PC-3 (cell line): ENCODE data around the gene PVRIG. TPM values are rescaled to one million over a fixed set of nuclear protein-coding genes. Genes with fewer than 3 reads are reported as not detected.
"Not testable (repeated sequence)": the region's sequence is repeated elsewhere in the genome, so short reads cannot be mapped to it uniquely, and the experiment has no call there.

Experiments
- ATAC-seq: fragments of 200-7000 bp; cut with Tn5 transposase; 2 replicates; pipeline ENCODE4 v1.9.1; 2020; ENCODE audit warnings: mild to moderate bottlenecking, moderate library complexity
- BruUV-seq: library from RNA; stranded (reverse); fragments of 400-500 nt; replicated peaks from 2 replicates; lab custom pipeline; 2021; lab: Mats Ljungman, UMichigan
- CTCF ChIA-PET: fragments of 300-600 bp; sonication (Branson Sonifier 250); formaldehyde crosslinking; loops from one replicate; lab custom pipeline; 2022; ENCODE audit warnings: antibody characterized with exemption; lab: Charles Lee
- POLR2A ChIA-PET: fragments of 300-600 bp; sonication (Branson Sonifier 250); formaldehyde crosslinking; loops from one replicate; lab custom pipeline; 2022; ENCODE audit warnings: antibody characterized with exemption; ENCODE audit not compliant: unreplicated experiment; lab: Charles Lee
- DNase-seq: peaks from one replicate; pipeline ENCODE4 v3.0.0-alpha.2; 2015
- H2AFZ ChIP-seq: fragments of 300-600 bp; sonication (generic); 2 replicates; pipeline ENCODE4 v1.6.0; 2016; ENCODE audit warnings: antibody characterized with exemption, low read length
- H3F3A ChIP-seq: fragments of 300-600 bp; sonication (generic); one replicate; pipeline ENCODE4 v1.6.0; 2017; ENCODE audit warnings: antibody characterized with exemption, low read length, control low read depth, mild to moderate bottlenecking; ENCODE audit not compliant: unreplicated experiment
- H3K27ac ChIP-seq: fragments of 300-600 bp; sonication (generic); 2 replicates; pipeline ENCODE4 v1.5.1; 2016; ENCODE audit warnings: mild to moderate bottlenecking, low read length
- H3K27me3 ChIP-seq: fragments of 300-600 bp; sonication (generic); 2 replicates; pipeline ENCODE4 v1.6.1; 2016; ENCODE audit warnings: low read length, mixed read lengths
- H3K36me3 ChIP-seq: fragments of 300-600 bp; sonication (generic); 2 replicates; pipeline ENCODE4 v1.6.1; 2016; ENCODE audit warnings: low read depth, mixed run types, low read length, mixed read lengths
- H3K4me1 ChIP-seq: fragments of 300-600 bp; sonication (generic); 2 replicates; pipeline ENCODE4 v1.5.1; 2016; ENCODE audit warnings: low read length; ENCODE audit not compliant: insufficient read depth
- H3K4me2 ChIP-seq: fragments of 300-600 bp; sonication (generic); 2 replicates; pipeline ENCODE4 v1.6.0; 2016; ENCODE audit warnings: low read length
- H3K4me3 ChIP-seq: fragments of 300-600 bp; sonication (generic); 2 replicates; pipeline ENCODE4 v1.5.1; 2016; ENCODE audit warnings: mild to moderate bottlenecking, low read length, mixed read lengths
- H3K79me2 ChIP-seq: fragments of 300-600 bp; sonication (generic); 2 replicates; pipeline ENCODE4 v1.6.1; 2017; ENCODE audit warnings: low read length, mixed read lengths
- H3K9ac ChIP-seq: fragments of 300-600 bp; sonication (generic); 2 replicates; pipeline ENCODE4 v1.6.0; 2016; ENCODE audit warnings: mild to moderate bottlenecking, low read length
- H3K9me2 ChIP-seq: fragments of 300-600 bp; sonication (generic); replicated peaks from 2 replicates; pipeline ENCODE4 v1.6.1; 2016; ENCODE audit warnings: mixed run types, low read length, mixed read lengths
- H3K9me3 ChIP-seq: fragments of 300-600 bp; sonication (generic); 2 replicates; pipeline ENCODE4 v1.6.1; 2016; ENCODE audit warnings: low read length, mixed read lengths
- H4K20me1 ChIP-seq: fragments of 300-600 bp; sonication (generic); 2 replicates; pipeline ENCODE4 v1.6.1; 2016; ENCODE audit warnings: low read length, mixed read lengths
- intact Hi-C: fragments of 100-400 bp; cut with micrococcal nuclease; formaldehyde crosslinking; loops from 2 replicates; pipeline ENCODE4 v1.9.0; 2023
- total RNA-seq: library from RNA; depleted of rRNA; stranded (reverse); fragments of >200 nt; gene quantifications from 2 replicates; pipeline ENCODE4 v1.2.3, GENCODE V29; 2014

PVRIG gene
- total RNA-seq, 1 experiment from 2014 or later, result not detected

DNA sequence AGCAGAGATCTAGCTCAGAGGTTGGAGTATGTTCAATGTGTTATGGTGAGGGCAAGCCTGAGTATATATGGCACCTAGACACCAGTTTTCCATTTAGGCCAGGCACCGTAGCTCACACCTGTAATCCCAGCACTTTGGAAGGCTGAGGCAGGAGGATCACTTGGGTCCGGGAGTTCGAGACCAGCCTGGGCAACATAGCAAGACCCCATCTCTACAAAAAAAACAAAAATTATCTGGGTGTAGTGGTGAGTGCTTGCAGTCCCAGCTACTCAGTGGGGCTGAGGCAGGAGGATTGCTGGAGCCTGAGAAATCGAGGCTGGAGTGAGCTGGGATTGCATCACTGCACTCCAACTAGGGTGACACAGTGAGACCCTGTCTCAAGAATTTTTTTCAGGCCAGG lies 43.1 kb downstream of the PVRIG start:
- H3K27ac ChIP-seq, H2AFZ ChIP-seq, H3F3A ChIP-seq, H3K9ac ChIP-seq, ATAC-seq, CTCF ChIA-PET, H4K20me1 ChIP-seq, intact Hi-C loops, H3K4me2 ChIP-seq, POLR2A ChIA-PET, H3K27me3 ChIP-seq, H3K36me3 ChIP-seq, H3K9me2 ChIP-seq, BruUV-seq, DNase-seq, H3K79me2 ChIP-seq, H3K9me3 ChIP-seq, H3K4me3 ChIP-seq, H3K4me1 ChIP-seq: not testable (repeated sequence)

DNA sequence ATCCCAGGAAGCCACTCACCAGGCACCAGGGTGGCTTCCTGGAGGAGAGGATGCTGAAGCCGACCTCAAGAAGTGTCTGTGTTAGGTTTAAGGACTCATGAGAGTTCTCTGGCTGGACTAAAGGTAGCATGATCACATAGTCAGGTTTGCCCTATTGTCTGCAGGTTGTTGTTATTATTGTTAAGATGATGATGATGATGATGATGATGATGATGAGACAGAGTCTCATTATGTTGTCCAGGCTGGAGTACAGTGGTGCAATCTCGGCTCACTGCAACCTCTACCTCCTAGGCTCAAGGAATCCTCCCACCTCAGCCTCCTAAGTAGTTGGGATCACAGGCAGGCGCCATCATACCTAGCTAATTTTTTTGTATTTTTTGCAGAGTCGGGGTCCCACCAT lies 44.5 kb downstream of the PVRIG start:
- CTCF ChIA-PET, H3K27me3 ChIP-seq, H3K9ac ChIP-seq, ATAC-seq, H3K27ac ChIP-seq, H3K9me3 ChIP-seq, H3K9me2 ChIP-seq, H3F3A ChIP-seq, DNase-seq, BruUV-seq, H3K4me2 ChIP-seq, H3K36me3 ChIP-seq, intact Hi-C loops, POLR2A ChIA-PET, H2AFZ ChIP-seq, H3K4me3 ChIP-seq, H3K4me1 ChIP-seq, H3K79me2 ChIP-seq, H4K20me1 ChIP-seq: not testable (repeated sequence)

DNA sequence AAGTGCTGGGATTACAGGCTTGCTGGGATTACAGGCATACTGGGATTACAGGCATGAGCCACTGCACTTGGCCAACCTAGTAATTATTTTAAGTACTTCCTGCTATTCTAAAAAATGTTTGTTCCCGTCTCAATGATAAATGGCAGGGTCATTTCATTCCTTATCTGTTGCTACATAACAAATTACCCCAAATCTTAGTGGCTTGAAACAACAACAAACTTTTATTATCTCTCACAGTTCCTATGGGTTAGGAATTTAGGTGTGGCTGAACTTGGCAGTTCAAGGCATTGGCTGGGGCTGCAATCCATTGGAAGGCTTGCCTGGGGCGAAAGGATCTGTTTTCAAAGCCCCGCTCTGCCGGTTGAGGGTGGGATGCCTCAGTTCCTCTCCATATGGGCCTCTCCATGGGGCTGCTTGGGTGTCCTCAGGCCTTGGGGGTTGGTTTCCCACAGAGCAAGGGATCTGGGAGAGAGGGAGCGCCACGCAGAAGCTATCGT lies 45.0 kb downstream of the PVRIG start:
- intact Hi-C loops, H3F3A ChIP-seq, H3K9me2 ChIP-seq, H4K20me1 ChIP-seq, H3K4me1 ChIP-seq, H3K4me3 ChIP-seq, H3K27me3 ChIP-seq, H3K9me3 ChIP-seq, H3K36me3 ChIP-seq, POLR2A ChIA-PET, H3K27ac ChIP-seq, H2AFZ ChIP-seq, H3K79me2 ChIP-seq, DNase-seq, H3K4me2 ChIP-seq, CTCF ChIA-PET, BruUV-seq, H3K9ac ChIP-seq: not testable (repeated sequence)
- peak; percentile 22; the same call in 1 of the 2 replicates for ATAC-seq

DNA sequence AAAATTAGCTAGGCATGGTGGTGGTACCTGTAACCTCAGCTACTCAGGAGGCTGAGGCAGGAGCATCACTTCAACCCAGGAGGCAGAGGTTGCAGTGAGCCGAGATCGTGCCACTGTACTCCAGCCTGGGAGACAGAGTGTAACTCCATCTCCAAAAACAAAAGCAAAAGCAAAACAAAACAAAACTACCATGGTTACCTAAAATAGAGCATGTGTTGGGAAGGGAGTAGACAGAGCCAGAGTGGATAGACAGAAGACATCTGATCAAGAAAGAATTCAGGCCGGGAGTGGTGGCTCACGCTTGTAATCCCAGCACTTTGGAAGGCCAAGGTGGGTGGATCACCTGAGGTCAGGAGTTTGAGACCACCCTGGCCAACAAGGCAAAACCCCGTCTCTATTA lies 46.1 kb downstream of the PVRIG start:
- CTCF ChIA-PET, H3K4me2 ChIP-seq, ATAC-seq, H3F3A ChIP-seq, POLR2A ChIA-PET, H3K27ac ChIP-seq, intact Hi-C loops, H3K9me3 ChIP-seq, H4K20me1 ChIP-seq, H3K27me3 ChIP-seq, H3K36me3 ChIP-seq, BruUV-seq, DNase-seq, H3K4me3 ChIP-seq, H3K9ac ChIP-seq, H3K9me2 ChIP-seq, H2AFZ ChIP-seq, H3K79me2 ChIP-seq: not testable (repeated sequence)
- H3K4me1 ChIP-seq, result 0 out of 2 replicates have a peak, but pooled peaks cover 12% of the 10 kb centered on the region
